SK-N-SH treated with all-trans-retinoic acid at 6 μM for 48 hours (cell line): Measurements from ENCODE around the gene FPR1.

Experiments used
- ARNTL ChIP-seq: fragments of 450-650 bp; formaldehyde crosslinking; IDR thresholded peaks from 2 replicates; pipeline ENCODE4 v1.5.0; 2020; ENCODE audit warnings: low read depth, mild to moderate bottlenecking, moderate library complexity, borderline replicate concordance
- TCF4 ChIP-seq: fragments of 250-450 bp; sonication (Bioruptor Pico); IDR thresholded peaks from 2 replicates; pipeline ENCODE4 v1.8.0; 2021; ENCODE audit warnings: mild to moderate bottlenecking, moderate library complexity, borderline replicate concordance
- TF ChIP-seq, protein P1 (sequence below): fragments of 250-450 bp; sonication (Bioruptor Pico); IDR thresholded peaks from 2 replicates; pipeline ENCODE4 v1.8.0; 2020; ENCODE audit warnings: mild to moderate bottlenecking, moderate library complexity, borderline replicate concordance

GRCh38 chr19:51754770-51755169 is 3.1 kb upstream of the FPR1 start:
- TF ChIP-seq, protein P1, sequence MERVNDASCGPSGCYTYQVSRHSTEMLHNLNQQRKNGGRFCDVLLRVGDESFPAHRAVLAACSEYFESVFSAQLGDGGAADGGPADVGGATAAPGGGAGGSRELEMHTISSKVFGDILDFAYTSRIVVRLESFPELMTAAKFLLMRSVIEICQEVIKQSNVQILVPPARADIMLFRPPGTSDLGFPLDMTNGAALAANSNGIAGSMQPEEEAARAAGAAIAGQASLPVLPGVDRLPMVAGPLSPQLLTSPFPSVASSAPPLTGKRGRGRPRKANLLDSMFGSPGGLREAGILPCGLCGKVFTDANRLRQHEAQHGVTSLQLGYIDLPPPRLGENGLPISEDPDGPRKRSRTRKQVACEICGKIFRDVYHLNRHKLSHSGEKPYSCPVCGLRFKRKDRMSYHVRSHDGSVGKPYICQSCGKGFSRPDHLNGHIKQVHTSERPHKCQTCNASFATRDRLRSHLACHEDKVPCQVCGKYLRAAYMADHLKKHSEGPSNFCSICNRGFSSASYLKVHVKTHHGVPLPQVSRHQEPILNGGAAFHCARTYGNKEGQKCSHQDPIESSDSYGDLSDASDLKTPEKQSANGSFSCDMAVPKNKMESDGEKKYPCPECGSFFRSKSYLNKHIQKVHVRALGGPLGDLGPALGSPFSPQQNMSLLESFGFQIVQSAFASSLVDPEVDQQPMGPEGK = no peak
- TF ChIP-seq ARNTL (CRISPR knock-in tag) (no peak), TCF4 (CRISPR knock-in tag) (no peak)
